ENCODE measurements around the gene ABCB10. TPM values are rescaled to one million over a fixed set of nuclear protein-coding genes. Genes with fewer than 3 reads are reported as not detected.

ABCB10 gene
- total RNA-seq, 1 experiment from 2014 or later = 13.8 TPM

DNA sequence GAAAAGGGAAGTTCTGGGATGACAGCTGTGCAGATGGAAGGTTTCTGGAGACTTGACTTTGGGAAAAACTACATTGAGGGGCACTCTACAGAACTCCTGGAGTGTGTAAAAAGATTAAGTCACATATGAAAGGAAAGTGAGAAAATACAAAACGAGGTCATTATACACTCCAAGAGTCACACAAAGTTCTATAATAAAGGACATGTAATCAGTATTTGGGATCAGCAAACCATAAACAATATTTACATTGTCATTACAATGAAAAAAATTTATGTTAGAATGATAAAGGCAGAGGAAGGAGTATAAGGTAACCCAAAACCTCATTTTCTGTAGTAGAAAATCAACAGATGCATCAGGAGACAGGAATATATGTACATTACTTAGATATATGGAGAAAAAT is 73.2 kb downstream of the ABCB10 start:
- no peak for DNase-seq
- H3K23me2 ChIP-seq (ENCODE audit: insufficient read length, low read depth, low read length, poor library complexity, severe bottlenecking) = no peaks in the 10 kb centered on the region
- no peak overlapping the region for H3T11ph ChIP-seq (ENCODE audit: low read length)
- no peak overlapping the region for H3K14ac ChIP-seq (ENCODE audit: insufficient read depth, low read length)
- H3K79me2 ChIP-seq (ENCODE audit: insufficient read depth, low read length) = no peaks in the 10 kb centered on the region
- Mint-ChIP-seq H3K4me3 (no peak overlapping the region), H3K27ac (no peak overlapping the region), H3K4me1 (0 out of 4 replicates have a peak, but pooled peaks cover 0 to 3% of the 10 kb centered on the region in 2 experiments), H3K36me3 (ENCODE audit: insufficient read depth in 1 of 3, low read depth in 3 of 3) (peaks cover 29 to 81% (median 70%) of the 10 kb centered on the region in 3 experiments; a peak in 6 of 7 replicates), H3K9me3 (no peaks in the 10 kb centered on the region), H3K27me3 (ENCODE audit: low read depth) (no peaks in the 10 kb centered on the region)
- H3K4ac ChIP-seq (ENCODE audit: low read depth, low read length) = no peak overlapping the region
- no peak overlapping the region for H3K27ac ChIP-seq (ENCODE audit: insufficient read length, low read depth, low read length)
- H3K56ac ChIP-seq (ENCODE audit: insufficient read length, low read depth, low read length) = no peak overlapping the region
- H2BK5ac ChIP-seq (ENCODE audit: insufficient read length, low read length) = no peak overlapping the region
- no peak overlapping the region for H4K91ac ChIP-seq (ENCODE audit: insufficient read length, low read depth, low read length)
- TF ChIP-seq, protein P1, sequence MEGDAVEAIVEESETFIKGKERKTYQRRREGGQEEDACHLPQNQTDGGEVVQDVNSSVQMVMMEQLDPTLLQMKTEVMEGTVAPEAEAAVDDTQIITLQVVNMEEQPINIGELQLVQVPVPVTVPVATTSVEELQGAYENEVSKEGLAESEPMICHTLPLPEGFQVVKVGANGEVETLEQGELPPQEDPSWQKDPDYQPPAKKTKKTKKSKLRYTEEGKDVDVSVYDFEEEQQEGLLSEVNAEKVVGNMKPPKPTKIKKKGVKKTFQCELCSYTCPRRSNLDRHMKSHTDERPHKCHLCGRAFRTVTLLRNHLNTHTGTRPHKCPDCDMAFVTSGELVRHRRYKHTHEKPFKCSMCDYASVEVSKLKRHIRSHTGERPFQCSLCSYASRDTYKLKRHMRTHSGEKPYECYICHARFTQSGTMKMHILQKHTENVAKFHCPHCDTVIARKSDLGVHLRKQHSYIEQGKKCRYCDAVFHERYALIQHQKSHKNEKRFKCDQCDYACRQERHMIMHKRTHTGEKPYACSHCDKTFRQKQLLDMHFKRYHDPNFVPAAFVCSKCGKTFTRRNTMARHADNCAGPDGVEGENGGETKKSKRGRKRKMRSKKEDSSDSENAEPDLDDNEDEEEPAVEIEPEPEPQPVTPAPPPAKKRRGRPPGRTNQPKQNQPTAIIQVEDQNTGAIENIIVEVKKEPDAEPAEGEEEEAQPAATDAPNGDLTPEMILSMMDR (conservative IDR thresholded peaks at IDR 0.05) = no peak
- H2AFZ ChIP-seq (ENCODE audit: low read length) = no peak overlapping the region
- no peaks in the 10 kb centered on the region for H3K27me3 ChIP-seq (ENCODE audit: insufficient read depth, low read length)
- H4K5ac ChIP-seq (ENCODE audit: insufficient read length, low read depth, low read length) = no peak overlapping the region
- H3K9me3 ChIP-seq (ENCODE audit: control insufficient read depth, low read depth, low read length) = no peaks in the 10 kb centered on the region
- H3K23ac ChIP-seq (ENCODE audit: insufficient read length, low read depth, low read length) = no peak overlapping the region
- H3K18ac ChIP-seq (ENCODE audit: insufficient read length, low read depth, low read length) = no peak overlapping the region
- H3K4me1 ChIP-seq (ENCODE audit: insufficient read depth, low read length) = no peaks in the 10 kb centered on the region
- no peak overlapping the region for H2BK120ac ChIP-seq (ENCODE audit: low read depth, low read length, poor library complexity, severe bottlenecking)
- no peak overlapping the region for H2BK12ac ChIP-seq (ENCODE audit: insufficient read length, low read depth, low read length)
- WGBS (ENCODE audit: extremely low coverage, insufficient read length, low lambda C conversion rate) = no CpG with 5 or more reads among the region's 1 CpG
- no peak overlapping the region for H4K8ac ChIP-seq (replicated peaks; ENCODE audit: insufficient read length, low read depth, low read length)
- H3K9ac ChIP-seq (ENCODE audit: extremely low read depth, insufficient read length, low read length) = no peak overlapping the region
- H2BK20ac ChIP-seq (ENCODE audit: low read depth, low read length, poor library complexity, severe bottlenecking) = no peak overlapping the region
- H2AK5ac ChIP-seq (ENCODE audit: insufficient read length, low read length) = no peak overlapping the region
- no peaks in the 10 kb centered on the region for H4K20me1 ChIP-seq (ENCODE audit: control insufficient read depth, insufficient read depth, insufficient read length)
- H2BK15ac ChIP-seq (ENCODE audit: low read depth, low read length) = no peak overlapping the region
- H3K79me1 ChIP-seq (ENCODE audit: insufficient read depth, low read depth, low read length, poor library complexity, severe bottlenecking) = peaks cover 2% of the 10 kb centered on the region
- H3K4me2 ChIP-seq (ENCODE audit: insufficient read depth, insufficient read length, low read length) = no peak overlapping the region

All from H9 (cell line).